Measurements from ENCODE around the gene ZNF77.
A peak's percentile ranks its signal among the peaks of the same experiment; 100 is the strongest.

Gene ZNF77

GRCh38 chr19:2977001-2977745 lies 32.4 kb upstream of the ZNF77 start, which contains the start of gene TLE6:
Gene TLE6 (plus strand): TSS chr19:2977564. CDS start chr19:2978234, 670 bp downstream.
- Histone ChIP-seq H3K23ac (ENCODE audit: low read length in 2 of 2) (no peak within 1 kb of the TSS), H3K9me3 (ENCODE audit: control insufficient read depth, low read length) (no peaks in the 10 kb centered on the region), H3K36me3 (ENCODE audit: control insufficient read depth in 1 of 2, insufficient read depth in 2 of 2, low read depth in 1 of 2, low read length in 2 of 2) (no peaks in the 10 kb centered on the region), H3K79me1 (replicated peaks; ENCODE audit: low read length, poor library complexity, severe bottlenecking) (no peaks in the 10 kb centered on the region), H3K4ac (ENCODE audit: low read depth in 1 of 2, low read length in 2 of 2) (peak within 1 kb of the TSS; percentile 40 to 82), H3K4me3 (ENCODE audit: insufficient read depth in 1 of 2, low read depth in 1 of 2, low read length in 2 of 2) (peak within 1 kb of the TSS; percentile 51 to 85), H3K14ac (ENCODE audit: low read length in 2 of 2) (peak within 1 kb of the TSS in 1 of 2 experiments; percentile 89), H2BK15ac (ENCODE audit: low read depth, poor library complexity, severe bottlenecking) (peak within 1 kb of the TSS; percentile 88), H2BK120ac (ENCODE audit: low read depth, low read length) (peak within 1 kb of the TSS; percentile 69), H3K9ac (ENCODE audit: low read length) (peak within 1 kb of the TSS; percentile 79), H2BK12ac (ENCODE audit: low read length in 2 of 2) (peak within 1 kb of the TSS; percentile 59 to 97), H4K91ac (ENCODE audit: low read length) (peak within 1 kb of the TSS; percentile 25), H3K18ac (ENCODE audit: low read depth in 1 of 2, low read length in 2 of 2) (peak within 1 kb of the TSS; percentile 58 to 84), H3K27me3 (ENCODE audit: control insufficient read depth in 1 of 2, insufficient read depth in 1 of 2, low read length in 2 of 2) (peaks cover 0 to 4% of the 10 kb centered on the region in 2 experiments), H4K8ac (ENCODE audit: low read length) (peak within 1 kb of the TSS; percentile 76), H2BK5ac (ENCODE audit: low read depth, low read length, poor library complexity, severe bottlenecking) (peak within 1 kb of the TSS; percentile 71), H2AFZ (ENCODE audit: low read depth, low read length) (peak within 1 kb of the TSS; percentile 90), H3K4me2 (ENCODE audit: low read length, poor library complexity, severe bottlenecking) (peak within 1 kb of the TSS; percentile 94), H3K27ac (ENCODE audit: low read length, poor library complexity, severe bottlenecking) (peak within 1 kb of the TSS; percentile 38), H3K4me1 (ENCODE audit: control insufficient read depth, insufficient read depth, low read depth, low read length) (peaks cover 25% of the 10 kb centered on the region), H2AK5ac (ENCODE audit: low read length, severe bottlenecking) (peak within 1 kb of the TSS; percentile 41)
- DNase-seq = peak; percentile 93
- under 1% methylated on average over 47 of the region's 51 CpGs for WGBS

- H3K4me1 ChIP-seq (ENCODE audit: control insufficient read depth, insufficient read depth, low read depth, low read length) = peaks cover 26% of the 10 kb centered on the region
- H2AFZ ChIP-seq (ENCODE audit: low read depth, low read length) = peak overlapping the region; percentile 90
- H3K14ac ChIP-seq (ENCODE audit: low read length in 2 of 2) = peak overlapping the region in 1 of 2 experiments; percentile 89
- H2AK5ac ChIP-seq (ENCODE audit: low read length, severe bottlenecking) = no peak overlapping the region
- H3K9me3 ChIP-seq (ENCODE audit: control insufficient read depth, low read length) = no peaks in the 10 kb centered on the region
- H3K27me3 ChIP-seq (ENCODE audit: control insufficient read depth in 1 of 2, insufficient read depth in 1 of 2, low read length in 2 of 2) = peaks cover 0 to 4% of the 10 kb centered on the region in 2 experiments
- H3K4me2 ChIP-seq (ENCODE audit: low read length, poor library complexity, severe bottlenecking) = peak overlapping the region; percentile 94
- H2BK120ac ChIP-seq (ENCODE audit: low read depth, low read length) = peak overlapping the region; percentile 64
- DNase-seq = peak; percentile 23
- no peak overlapping the region for H2BK5ac ChIP-seq (ENCODE audit: low read depth, low read length, poor library complexity, severe bottlenecking)
- peak overlapping the region; percentile 58 to 84 for H3K18ac ChIP-seq (ENCODE audit: low read depth in 1 of 2, low read length in 2 of 2)
- H3K4me3 ChIP-seq (ENCODE audit: insufficient read depth in 1 of 2, low read depth in 1 of 2, low read length in 2 of 2) = peak overlapping the region; percentile 39 to 85
- H3K27ac ChIP-seq (ENCODE audit: low read length, poor library complexity, severe bottlenecking) = no peak overlapping the region
- peak overlapping the region in 1 of 2 experiments; percentile 81 for H2BK12ac ChIP-seq (ENCODE audit: low read length in 2 of 2)
- H3K79me1 ChIP-seq (replicated peaks; ENCODE audit: low read length, poor library complexity, severe bottlenecking) = no peaks in the 10 kb centered on the region
- 12% methylated on average over 12 of the region's 15 CpGs for WGBS
- peak overlapping the region; percentile 26 for H2BK15ac ChIP-seq (ENCODE audit: low read depth, poor library complexity, severe bottlenecking)
- peak overlapping the region; percentile 79 for H3K9ac ChIP-seq (ENCODE audit: low read length)
- H3K4ac ChIP-seq (ENCODE audit: low read depth in 1 of 2, low read length in 2 of 2) = peak overlapping the region in 1 of 2 experiments; percentile 40
- no peak overlapping the region for H3K23ac ChIP-seq (ENCODE audit: low read length in 2 of 2)
- peak overlapping the region; percentile 59 for H4K8ac ChIP-seq (ENCODE audit: low read length)
- no peaks in the 10 kb centered on the region for H3K36me3 ChIP-seq (ENCODE audit: control insufficient read depth in 1 of 2, insufficient read depth in 2 of 2, low read depth in 1 of 2, low read length in 2 of 2)
- H4K91ac ChIP-seq (ENCODE audit: low read length) = peak overlapping the region; percentile 25
Observed at GRCh38 chr19:2976609-2977000, 31.8 kb upstream of the ZNF77 start.

GRCh38 chr19:2974342-2975041 lies 29.7 kb upstream of the ZNF77 start:
- H2AFZ ChIP-seq (ENCODE audit: low read depth, low read length) = no peak overlapping the region
- peak overlapping the region in 1 of 2 experiments; percentile 52 for H2BK12ac ChIP-seq (ENCODE audit: low read length in 2 of 2)
- no peak overlapping the region for H3K4me2 ChIP-seq (ENCODE audit: low read length, poor library complexity, severe bottlenecking)
- H3K14ac ChIP-seq (ENCODE audit: low read length in 2 of 2) = no peak overlapping the region
- no peaks in the 10 kb centered on the region for H3K9me3 ChIP-seq (ENCODE audit: control insufficient read depth, low read length)
- H3K79me1 ChIP-seq (replicated peaks; ENCODE audit: low read length, poor library complexity, severe bottlenecking) = no peaks in the 10 kb centered on the region
- no peak overlapping the region for H3K4me3 ChIP-seq (ENCODE audit: insufficient read depth in 1 of 2, low read depth in 1 of 2, low read length in 2 of 2)
- no peak overlapping the region for H4K91ac ChIP-seq (ENCODE audit: low read length)
- WGBS = 71% methylated on average over 11 of the region's 14 CpGs
- H2BK120ac ChIP-seq (ENCODE audit: low read depth, low read length) = no peak overlapping the region
- H2AK5ac ChIP-seq (ENCODE audit: low read length, severe bottlenecking) = no peak overlapping the region
- no peak overlapping the region for H3K4ac ChIP-seq (ENCODE audit: low read depth in 1 of 2, low read length in 2 of 2)
- H3K23ac ChIP-seq (ENCODE audit: low read length in 2 of 2) = no peak overlapping the region
- no peak overlapping the region for H2BK5ac ChIP-seq (ENCODE audit: low read depth, low read length, poor library complexity, severe bottlenecking)
- no peak overlapping the region for H2BK15ac ChIP-seq (ENCODE audit: low read depth, poor library complexity, severe bottlenecking)
- no peaks in the 10 kb centered on the region for H3K36me3 ChIP-seq (ENCODE audit: control insufficient read depth in 1 of 2, insufficient read depth in 2 of 2, low read depth in 1 of 2, low read length in 2 of 2)
- peaks cover 24% of the 10 kb centered on the region for H3K4me1 ChIP-seq (ENCODE audit: control insufficient read depth, insufficient read depth, low read depth, low read length)
- H3K18ac ChIP-seq (ENCODE audit: low read depth in 1 of 2, low read length in 2 of 2) = peak overlapping the region in 1 of 2 experiments; percentile 30
- peaks cover 0 to 4% of the 10 kb centered on the region in 2 experiments for H3K27me3 ChIP-seq (ENCODE audit: control insufficient read depth in 1 of 2, insufficient read depth in 1 of 2, low read length in 2 of 2)
- peak overlapping the region; percentile 45 for H3K9ac ChIP-seq (ENCODE audit: low read length)
- H3K27ac ChIP-seq (ENCODE audit: low read length, poor library complexity, severe bottlenecking) = no peak overlapping the region
- peak; percentile 48 for DNase-seq
- H4K8ac ChIP-seq (ENCODE audit: low read length) = no peak overlapping the region

- H3K4ac ChIP-seq (ENCODE audit: low read depth in 1 of 2, low read length in 2 of 2) = no peak overlapping the region
- no peak overlapping the region for H3K18ac ChIP-seq (ENCODE audit: low read depth in 1 of 2, low read length in 2 of 2)
- peaks cover 0 to 4% of the 10 kb centered on the region in 2 experiments for H3K27me3 ChIP-seq (ENCODE audit: control insufficient read depth in 1 of 2, insufficient read depth in 1 of 2, low read length in 2 of 2)
- WGBS = 70% methylated on average over 2 of the region's 8 CpGs
- no peaks in the 10 kb centered on the region for H3K79me1 ChIP-seq (replicated peaks; ENCODE audit: low read length, poor library complexity, severe bottlenecking)
- no peak overlapping the region for H3K4me2 ChIP-seq (ENCODE audit: low read length, poor library complexity, severe bottlenecking)
- H3K9ac ChIP-seq (ENCODE audit: low read length) = no peak overlapping the region
- no peaks in the 10 kb centered on the region for H3K9me3 ChIP-seq (ENCODE audit: control insufficient read depth, low read length)
- H2AFZ ChIP-seq (ENCODE audit: low read depth, low read length) = no peak overlapping the region
- H3K23ac ChIP-seq (ENCODE audit: low read length in 2 of 2) = no peak overlapping the region
- no peak overlapping the region for H2BK12ac ChIP-seq (ENCODE audit: low read length in 2 of 2)
- no peak overlapping the region for H2AK5ac ChIP-seq (ENCODE audit: low read length, severe bottlenecking)
- no peak overlapping the region for H2BK120ac ChIP-seq (ENCODE audit: low read depth, low read length)
- H3K4me1 ChIP-seq (ENCODE audit: control insufficient read depth, insufficient read depth, low read depth, low read length) = peaks cover 21% of the 10 kb centered on the region
- H2BK5ac ChIP-seq (ENCODE audit: low read depth, low read length, poor library complexity, severe bottlenecking) = no peak overlapping the region
- no peak for DNase-seq
- H4K8ac ChIP-seq (ENCODE audit: low read length) = no peak overlapping the region
- H3K27ac ChIP-seq (ENCODE audit: low read length, poor library complexity, severe bottlenecking) = no peak overlapping the region
- H2BK15ac ChIP-seq (ENCODE audit: low read depth, poor library complexity, severe bottlenecking) = no peak overlapping the region
- no peak overlapping the region for H3K4me3 ChIP-seq (ENCODE audit: insufficient read depth in 1 of 2, low read depth in 1 of 2, low read length in 2 of 2)
- no peak overlapping the region for H4K91ac ChIP-seq (ENCODE audit: low read length)
- H3K14ac ChIP-seq (ENCODE audit: low read length in 2 of 2) = no peak overlapping the region
- no peaks in the 10 kb centered on the region for H3K36me3 ChIP-seq (ENCODE audit: control insufficient read depth in 1 of 2, insufficient read depth in 2 of 2, low read depth in 1 of 2, low read length in 2 of 2)
Observed at GRCh38 chr19:2973229-2973628, 28.5 kb upstream of the ZNF77 start.

Measured in mesenchymal stem cell (in vitro differentiated cells and primary cell).